Left forelimb (tissue), 1 donor: ENCODE data around the gene STPG2.

ENCODE experiments used
- DNase-seq: peaks from one replicate; pipeline ENCODE4 v3.0.0-alpha.2; 2018; ENCODE audit warnings: low spot score

Gene STPG2

GRCh38 chr4:98093662-98094061 lies 49.6 kb downstream of the STPG2 start:
- DNase-seq: no peak

GRCh38 chr4:98092833-98093439 lies 50.3 kb downstream of the STPG2 start:
- DNase-seq: no peak

GRCh38 chr4:98081936-98082335 lies 61.3 kb downstream of the STPG2 start:
- DNase-seq: no peak

- DNase-seq: no peak
Observed at GRCh38 chr4:98068495-98068894, 74.8 kb downstream of the STPG2 start.

- DNase-seq: no peak
Observed at GRCh38 chr4:98055800-98056501, 87.3 kb downstream of the STPG2 start.

- DNase-seq: no peak
Observed at GRCh38 chr4:98046665-98047064, 96.6 kb downstream of the STPG2 start.

GRCh38 chr4:98030059-98030458 lies 113.2 kb downstream of the STPG2 start:
- DNase-seq: no peak

- no peak for DNase-seq
Observed at GRCh38 chr4:98027827-98028226, 115.4 kb downstream of the STPG2 start.

GRCh38 chr4:98026362-98026761 lies 116.9 kb downstream of the STPG2 start:
- DNase-seq: no peak

- DNase-seq: no peak
Observed at GRCh38 chr4:98006814-98007412, 136.4 kb downstream of the STPG2 start.

GRCh38 chr4:98006060-98006459 lies 137.2 kb downstream of the STPG2 start:
- no peak for DNase-seq

- DNase-seq: no peak
Observed at GRCh38 chr4:98000940-98001339, 142.3 kb downstream of the STPG2 start.

- DNase-seq: no peak
Observed at GRCh38 chr4:97998203-97998602, 145.1 kb downstream of the STPG2 start.

- DNase-seq: no peak
Observed at GRCh38 chr4:97994765-97995465, 148.4 kb downstream of the STPG2 start.

- DNase-seq: no peak
Observed at GRCh38 chr4:97990409-97990808, 152.9 kb downstream of the STPG2 start.

- no peak for DNase-seq
Observed at GRCh38 chr4:97987019-97987648, 156.1 kb downstream of the STPG2 start.

GRCh38 chr4:97984545-97985131 lies 158.6 kb downstream of the STPG2 start:
- DNase-seq: no peak

- DNase-seq: no peak
Observed at GRCh38 chr4:97978791-97979488, 164.3 kb downstream of the STPG2 start.

- DNase-seq: no peak
Observed at GRCh38 chr4:97953171-97953941, 189.9 kb downstream of the STPG2 start.

- no peak for DNase-seq
Observed at GRCh38 chr4:97952763-97953162, 190.5 kb downstream of the STPG2 start.

GRCh38 chr4:97950836-97951235 lies 192.4 kb downstream of the STPG2 start:
- DNase-seq: no peak
